ENCODE data around the gene INPP1.
"Not testable (repeated sequence)": the region's sequence is repeated elsewhere in the genome, so short reads cannot be mapped to it uniquely, and the experiment has no call there.

Gene INPP1

GRCh38 chr2:190334479-190335224 is 8.7 kb upstream of the INPP1 start:
- no peak for DNase-seq (ENCODE audit: low spot score)

- DNase-seq (ENCODE audit: low spot score): no peak
Measured at GRCh38 chr2:190335225-190335559, 8.2 kb upstream of the INPP1 start.

DNA sequence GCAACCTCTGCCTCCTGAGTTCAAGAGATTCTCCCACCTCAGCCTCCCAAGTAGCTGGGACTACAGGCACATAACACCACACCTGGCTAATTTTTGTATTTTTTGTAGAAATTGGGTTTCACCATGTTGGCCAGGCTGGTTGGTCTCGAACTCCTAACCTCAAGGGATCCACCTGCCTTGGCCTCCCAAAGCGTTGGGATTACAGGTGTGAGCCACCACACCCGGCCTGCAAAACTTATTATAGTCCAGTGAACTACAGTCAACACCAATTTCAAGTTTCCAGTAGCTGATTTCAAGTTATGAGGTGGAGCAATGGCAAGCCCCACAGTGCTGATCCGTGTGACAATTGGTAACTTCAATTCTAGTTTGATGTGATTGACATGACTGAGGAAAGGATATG is 7.8 kb upstream of the INPP1 start:
- not testable (repeated sequence) for DNase-seq (ENCODE audit: low spot score)

DNA sequence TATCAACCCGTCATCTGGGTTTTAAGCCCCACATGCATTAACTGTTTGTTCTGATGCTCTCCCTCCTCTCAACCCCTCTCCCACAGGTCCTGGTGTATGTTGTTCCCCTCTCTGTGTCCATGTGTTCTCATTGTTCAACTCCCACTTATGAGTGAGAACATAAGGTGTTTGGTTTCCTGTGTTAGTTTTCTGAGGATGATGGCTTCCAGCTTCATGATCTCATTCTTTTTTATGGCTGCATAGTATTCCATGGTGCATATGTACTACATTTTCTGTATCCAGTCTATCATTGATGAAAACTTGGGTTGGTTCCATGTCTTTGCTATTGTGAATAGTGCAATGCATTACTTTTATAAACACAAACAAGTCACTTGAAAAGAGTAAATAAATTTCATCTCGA is 7.0 kb upstream of the INPP1 start:
- no peak for DNase-seq (ENCODE audit: low spot score)

DNA sequence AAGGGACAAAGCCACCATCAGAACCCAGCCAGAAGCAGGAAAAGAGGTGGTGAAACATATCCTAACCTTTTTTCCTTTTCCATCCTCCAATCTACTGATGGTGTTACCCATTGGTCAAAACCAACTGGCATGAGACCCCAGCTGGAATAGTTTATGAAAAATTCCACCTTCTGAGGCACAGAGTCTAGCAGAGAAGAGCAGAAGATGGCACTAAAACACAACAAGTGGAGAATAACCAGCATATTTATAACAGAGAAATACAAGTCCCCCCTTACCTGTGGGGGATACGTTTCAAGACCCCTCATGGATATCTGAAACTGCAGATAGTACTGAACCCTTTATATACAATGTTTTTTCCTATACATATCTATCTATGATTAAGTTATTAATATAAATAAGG is 4.9 kb upstream of the INPP1 start:
- no peak for DNase-seq (ENCODE audit: low spot score)

DNA sequence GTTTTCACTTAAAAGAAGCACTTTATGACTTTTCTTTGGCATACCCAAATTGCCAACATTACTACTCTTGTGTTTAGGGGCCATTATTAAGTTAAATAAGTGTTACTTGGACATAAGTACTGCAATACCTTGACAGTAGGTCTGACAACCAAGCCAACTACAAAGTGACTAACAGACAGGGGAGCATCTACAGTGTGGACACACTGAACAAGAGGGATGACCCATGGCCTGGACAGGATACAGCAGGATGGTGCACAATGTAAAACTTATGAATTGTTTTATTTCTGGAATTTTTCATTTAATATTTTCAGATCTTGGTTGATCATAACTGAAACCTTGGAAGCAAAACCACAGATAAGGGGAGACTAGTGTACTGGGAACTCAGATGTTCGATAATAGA is 4.0 kb upstream of the INPP1 start:
- no peak for DNase-seq (ENCODE audit: low spot score)

DNA sequence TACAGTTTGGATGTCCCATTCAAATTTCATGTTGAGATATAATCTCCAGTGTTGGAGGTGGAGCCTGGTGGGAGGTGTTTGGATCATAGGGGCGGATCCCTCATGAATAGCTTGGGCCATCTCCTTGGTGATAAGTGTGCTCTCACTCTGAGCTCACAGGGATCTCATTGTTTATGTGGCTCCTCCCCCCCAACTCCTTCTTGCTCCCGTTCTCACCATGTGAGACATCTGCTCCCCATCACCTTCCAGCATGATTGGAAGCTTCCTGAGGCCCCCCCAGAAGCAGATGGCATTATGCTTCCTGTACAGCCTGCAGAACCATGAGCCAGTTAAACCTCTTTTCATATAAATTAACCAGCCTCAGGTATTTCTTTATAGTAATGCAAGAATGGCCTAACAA is 3.0 kb upstream of the INPP1 start:
- no peak for DNase-seq (ENCODE audit: low spot score)

DNA sequence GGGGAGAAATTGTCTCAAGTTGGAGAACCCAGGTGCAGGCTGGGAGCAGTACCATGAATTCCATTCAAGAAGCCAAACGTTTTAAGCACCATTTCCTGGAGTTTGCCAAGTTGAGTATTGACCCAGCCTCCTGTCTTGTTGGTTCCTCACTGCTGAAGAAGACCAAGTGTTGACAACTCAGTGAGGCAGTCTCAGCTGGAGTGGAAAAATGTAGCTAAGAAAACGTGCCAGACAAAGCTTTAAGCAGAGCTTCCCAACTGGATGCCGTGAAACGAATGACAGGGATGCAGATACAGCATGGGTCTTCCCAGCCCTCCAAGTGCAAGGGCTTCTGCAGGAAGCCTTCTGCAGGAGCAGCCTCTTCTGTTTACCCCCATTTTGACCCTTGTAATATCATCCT is 778 bp upstream of the INPP1 start:
- DNase-seq (ENCODE audit: low spot score): no peak

DNA sequence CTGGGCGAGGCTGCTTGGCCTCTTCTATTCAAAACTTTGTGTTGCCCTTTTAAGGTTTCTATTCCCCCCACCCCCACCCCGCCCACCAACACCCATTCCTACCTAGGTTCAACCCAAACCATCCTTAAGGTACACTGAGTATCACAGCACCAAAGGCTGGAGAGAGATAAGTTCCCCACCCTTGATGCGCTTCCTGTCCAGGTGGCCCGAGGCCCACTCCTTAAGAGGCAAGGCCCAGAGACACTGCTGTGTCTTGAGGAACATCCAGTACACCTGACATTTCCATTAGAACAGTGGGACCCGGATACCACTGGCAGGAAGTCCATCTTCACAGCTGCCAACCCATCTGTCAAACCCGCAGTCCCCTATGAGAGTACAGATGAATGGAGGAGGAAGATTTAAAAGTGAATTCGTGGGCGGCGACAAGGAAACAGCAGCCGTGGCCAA is 277 bp upstream of the INPP1 start:
- peak; percentile 46 for DNase-seq (ENCODE audit: low spot score)

DNA sequence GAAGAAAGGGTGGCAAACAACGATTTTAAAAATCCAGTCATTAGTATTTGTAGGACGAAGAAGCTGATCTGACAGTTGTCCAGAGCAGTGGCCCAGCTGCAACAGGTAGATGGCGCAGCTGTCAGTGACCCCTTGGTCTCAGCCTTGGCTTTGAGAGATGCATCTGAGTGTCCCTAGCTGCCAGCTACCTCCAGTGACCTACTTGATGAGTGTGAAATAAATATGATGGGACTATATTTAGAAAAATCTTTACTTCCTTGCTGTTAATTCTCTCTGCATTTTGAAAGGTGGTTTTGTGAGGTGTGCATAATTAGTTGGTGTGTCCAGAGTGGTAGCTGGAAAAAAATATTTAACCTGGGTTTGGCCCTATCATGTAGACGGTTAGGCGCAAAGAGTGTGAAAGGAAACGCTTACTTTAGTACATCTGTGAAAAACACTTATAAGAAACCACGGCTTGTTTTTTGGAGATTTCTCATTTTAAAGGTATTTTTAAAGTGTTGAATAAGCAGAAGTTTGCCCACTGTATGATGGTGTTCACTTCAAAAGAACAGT is 963 bp downstream of the INPP1 start:
- DNase-seq (ENCODE audit: low spot score): no peak

GRCh38 chr2:190350371-190350770 is 7.0 kb downstream of the INPP1 start:
- DNase-seq (ENCODE audit: low spot score): no peak

DNA sequence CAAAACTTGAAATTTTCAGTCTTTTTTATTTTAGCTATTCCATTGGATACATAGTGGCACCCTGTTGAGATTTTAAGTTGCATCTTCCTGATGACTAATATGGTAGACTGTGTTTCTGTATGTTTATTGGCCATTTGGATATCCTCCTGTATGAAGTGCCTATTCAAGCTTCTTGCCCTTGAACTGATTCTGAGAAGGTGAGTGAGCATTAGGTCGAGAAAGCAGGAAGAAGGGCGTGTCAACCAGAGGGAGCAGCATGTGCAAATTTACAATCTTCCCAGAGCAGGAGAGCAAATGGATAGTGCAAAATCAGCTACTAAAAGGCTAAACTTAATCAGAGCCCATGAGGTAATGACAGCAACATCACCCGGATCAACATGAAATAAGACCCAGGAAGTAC is 8.6 kb downstream of the INPP1 start:
- DNase-seq (ENCODE audit: low spot score): no peak

DNA sequence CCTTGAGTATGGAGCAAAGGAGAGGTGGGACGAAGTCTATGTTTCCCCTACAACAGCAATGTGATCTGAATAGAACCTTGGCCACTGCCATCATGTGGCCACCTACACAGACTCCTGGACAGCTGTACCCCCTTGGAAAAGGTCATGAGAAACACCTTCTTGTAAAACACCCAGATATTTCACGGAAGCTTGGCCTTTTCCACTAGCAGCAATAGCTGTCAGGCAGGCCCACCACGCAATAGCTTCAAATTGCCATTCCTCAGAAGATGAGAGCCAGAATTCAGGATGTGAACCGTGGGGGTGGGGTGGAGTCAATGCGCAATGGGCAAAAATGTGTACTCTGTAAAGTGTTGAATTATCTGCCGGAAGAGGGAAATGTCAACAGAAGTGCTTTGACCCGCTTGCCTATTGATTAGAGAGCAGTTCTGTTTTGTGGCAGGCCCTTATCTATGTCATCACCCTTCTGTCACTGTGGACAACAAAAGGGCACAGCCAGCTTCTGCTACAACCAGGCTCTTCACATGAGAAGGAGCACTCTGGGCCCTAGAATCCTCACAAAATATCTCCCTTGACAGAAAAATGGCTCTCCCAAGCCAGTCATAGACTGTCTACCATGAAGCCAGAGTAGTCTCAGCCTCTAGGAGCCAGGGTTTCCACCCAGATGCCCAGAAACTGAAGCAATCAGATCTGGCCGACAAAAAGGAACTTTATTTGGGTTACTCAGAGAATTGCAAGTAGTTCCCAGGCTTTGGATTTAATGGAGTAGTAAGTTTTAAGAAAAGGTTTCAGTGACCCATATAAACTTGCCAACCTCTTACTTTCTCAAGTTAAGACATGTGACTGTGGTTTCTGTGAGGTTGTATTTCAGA is 9.5 kb downstream of the INPP1 start:
- DNase-seq (ENCODE audit: low spot score): no peak

DNA sequence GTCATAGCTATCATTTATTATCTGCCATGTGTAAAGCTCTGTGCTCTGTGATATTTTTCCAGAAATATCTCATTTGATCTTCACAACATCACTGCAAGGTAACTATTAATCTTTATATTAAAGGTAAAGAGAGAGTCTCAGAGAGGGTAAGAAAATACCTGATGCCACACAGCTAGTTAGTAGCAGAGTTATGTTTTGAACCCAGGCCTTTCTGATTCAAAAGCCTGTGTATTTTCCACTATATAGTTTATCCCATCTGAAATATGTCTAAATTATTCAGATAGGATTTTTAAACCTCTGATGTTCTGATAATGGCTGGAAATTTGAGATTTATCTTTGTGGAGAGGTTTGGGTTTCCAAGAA is 10.1 kb downstream of the INPP1 start:
- no peak for DNase-seq (ENCODE audit: low spot score)

GRCh38 chr2:190354003-190354690 is 10.8 kb downstream of the INPP1 start:
- DNase-seq (ENCODE audit: low spot score): no peak

- DNase-seq (ENCODE audit: low spot score): no peak
Measured at GRCh38 chr2:190355968-190356644, 12.7 kb downstream of the INPP1 start.

DNA sequence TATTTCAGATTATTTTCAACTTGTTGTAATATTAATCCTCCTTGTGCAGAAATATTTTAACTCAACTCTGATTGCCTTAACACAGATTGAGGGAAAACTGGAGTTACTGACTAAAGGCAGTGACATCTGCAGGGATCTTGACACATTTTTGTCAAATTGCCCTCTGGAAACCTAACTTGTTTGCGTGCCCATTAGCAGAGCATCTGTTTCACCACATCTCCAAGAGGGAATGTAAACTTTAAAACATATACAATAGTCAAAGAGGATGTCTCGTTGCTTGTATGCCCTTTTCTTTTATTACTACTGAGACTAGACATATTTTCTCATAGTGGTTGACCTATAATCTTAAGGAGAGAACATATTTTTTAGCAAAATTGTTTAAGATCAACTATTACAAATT is 14.2 kb downstream of the INPP1 start:
- DNase-seq (ENCODE audit: low spot score): no peak

- not testable (repeated sequence) for DNase-seq (ENCODE audit: low spot score)
Measured at GRCh38 chr2:190358655-190359448, 15.5 kb downstream of the INPP1 start.

- no peak for DNase-seq (ENCODE audit: low spot score)
Measured at GRCh38 chr2:190360561-190360960, 17.2 kb downstream of the INPP1 start.

- no peak for DNase-seq (ENCODE audit: low spot score)
Measured at GRCh38 chr2:190360965-190361364, 17.6 kb downstream of the INPP1 start.

GRCh38 chr2:190361572-190361971 is 18.2 kb downstream of the INPP1 start:
- DNase-seq (ENCODE audit: low spot score): no peak

Measured in germinal center (tissue), 1 donor.